HG03558 (cell line): ENCODE measurements around the gene SEC14L2.
"Not testable (repeated sequence)": the region's sequence is repeated elsewhere in the genome, so short reads cannot be mapped to it uniquely, and the experiment has no call there.

Source experiments
- ATAC-seq: cut with Tn5 transposase; IDR thresholded peaks from one replicate; pipeline ENCODE4 v1.9.1; 2021; ENCODE audit warnings: moderate number of reproducible peaks; ENCODE audit not compliant: unreplicated experiment; ENCODE audit errors: extremely low read depth

The SEC14L2 gene

DNA sequence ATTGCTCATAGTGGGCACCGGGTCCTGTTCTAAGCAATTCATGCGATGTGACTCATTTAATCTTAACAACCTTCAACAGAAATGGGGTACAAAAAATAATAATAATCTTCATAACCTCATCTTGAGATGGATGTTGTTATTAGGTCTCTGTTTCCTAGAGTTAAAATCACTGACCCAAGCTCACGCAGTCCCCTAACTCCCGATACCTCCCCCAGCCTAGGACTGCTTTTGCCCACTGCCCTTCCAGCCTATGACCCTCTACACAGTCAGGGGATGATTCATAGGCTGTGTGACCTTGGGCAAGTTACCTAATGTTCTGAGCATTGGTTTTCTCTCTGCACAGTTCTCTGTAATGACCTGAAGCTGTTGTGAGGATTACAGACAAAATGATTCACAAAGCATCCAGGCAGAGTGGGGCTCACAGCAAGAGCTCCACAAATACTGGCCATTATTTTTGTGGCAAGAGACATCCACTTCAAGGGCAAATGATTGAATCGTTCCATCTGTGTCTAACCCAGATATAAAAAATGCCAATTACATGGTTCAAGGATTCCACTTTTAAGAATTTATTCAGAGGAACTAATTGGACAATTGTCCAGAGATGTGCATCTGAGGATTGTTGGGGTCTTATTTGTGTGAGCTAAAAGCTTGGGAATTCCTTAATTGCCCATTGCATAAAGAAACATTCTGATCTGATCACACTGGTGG lies 48.8 kb downstream of the SEC14L2 start:
- no peak for ATAC-seq

DNA sequence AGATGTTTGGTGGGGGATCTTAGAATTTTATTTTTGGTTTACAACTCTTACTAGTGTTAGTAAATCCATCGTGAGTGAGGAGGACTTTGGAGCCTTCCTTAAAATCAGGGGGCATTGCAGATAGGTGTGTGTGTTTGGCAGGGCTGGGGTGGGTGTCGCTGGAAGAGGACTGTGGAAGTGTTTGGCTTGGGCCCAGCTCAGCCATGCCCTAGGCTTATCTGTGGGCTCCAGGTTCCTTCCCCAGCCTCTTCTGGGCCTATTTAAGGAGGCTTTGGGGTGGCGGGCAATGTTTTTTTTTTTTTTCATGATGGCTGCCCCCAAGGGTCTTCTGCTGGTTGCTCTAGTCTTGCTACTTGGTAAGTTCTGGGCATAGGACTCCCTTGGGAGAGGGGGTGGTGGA lies 50.8 kb downstream of the SEC14L2 start:
- no peak for ATAC-seq

DNA sequence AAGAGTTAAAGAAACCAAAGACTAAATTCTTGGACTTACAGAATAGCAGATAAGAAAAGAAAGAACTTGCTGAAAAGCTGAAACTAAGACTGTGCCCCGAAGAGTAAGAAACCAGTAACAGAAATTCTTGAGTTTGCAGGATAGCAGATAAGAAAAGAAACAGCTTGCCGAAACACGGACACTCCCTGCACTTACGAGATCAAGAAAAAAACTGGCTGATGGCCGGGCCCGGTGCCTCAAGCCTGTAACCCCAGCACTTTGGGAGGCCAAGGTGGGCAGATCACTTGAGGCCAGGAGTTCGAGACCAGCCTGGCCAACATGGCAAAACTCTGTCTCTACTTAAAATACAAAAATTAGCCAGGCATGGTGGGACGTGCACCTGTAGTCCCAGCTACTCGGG lies 54.7 kb downstream of the SEC14L2 start:
- not testable (repeated sequence) for ATAC-seq

DNA sequence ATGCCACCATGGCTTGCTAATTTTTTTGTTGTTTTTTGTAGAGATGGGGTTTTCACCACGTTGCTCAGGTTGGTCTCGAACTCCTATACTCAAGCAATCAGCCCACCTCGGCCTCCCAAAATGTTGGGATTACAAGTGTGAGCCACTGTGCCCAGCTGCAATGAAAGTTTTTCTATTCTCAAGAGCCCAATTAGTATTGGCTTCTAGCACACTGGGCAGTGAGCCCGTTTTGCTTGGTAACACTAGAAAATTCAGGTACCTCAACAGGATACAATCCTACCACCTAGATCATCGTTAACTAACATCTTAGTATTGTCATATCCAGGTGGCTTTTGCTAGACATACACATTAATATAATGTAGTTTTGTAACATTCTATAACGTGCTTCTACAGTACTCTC lies 56.0 kb downstream of the SEC14L2 start:
- no peak for ATAC-seq

DNA sequence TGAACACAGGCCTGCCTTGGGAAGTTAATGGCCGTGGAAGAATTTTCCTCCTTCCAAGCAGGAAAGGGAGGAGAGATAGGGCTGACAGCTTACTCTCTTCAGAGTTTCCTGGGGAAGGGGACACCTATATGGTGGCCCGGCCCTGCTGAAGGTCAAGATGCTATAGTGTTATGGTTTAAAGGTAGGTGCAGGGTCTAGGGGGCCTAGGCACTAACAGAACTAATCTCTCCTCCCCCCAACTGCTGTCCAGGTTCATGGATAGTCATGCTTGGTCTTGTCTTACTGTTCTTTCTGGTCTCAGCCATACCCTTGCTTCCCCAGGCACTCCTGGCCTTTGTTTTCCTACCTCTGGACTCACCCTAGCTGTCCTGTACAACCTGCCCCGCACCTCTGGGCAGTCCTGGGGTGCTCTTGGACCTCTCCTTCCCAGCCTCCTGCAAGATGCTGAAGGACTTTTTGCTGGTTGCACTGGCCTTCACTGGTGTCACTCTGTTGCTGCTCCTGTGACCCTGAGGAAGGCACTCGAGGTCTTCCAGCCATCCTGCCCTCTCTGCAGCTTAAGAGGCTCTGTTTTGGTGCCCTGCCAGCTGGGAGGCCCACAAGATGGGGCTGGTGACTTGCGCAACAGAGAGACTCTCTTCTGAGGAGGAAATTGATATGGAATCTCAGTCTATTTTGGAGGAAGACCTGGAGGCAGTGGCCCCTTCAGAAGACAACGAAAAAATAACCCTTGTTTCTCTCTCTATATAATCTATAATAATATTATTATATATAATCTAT lies 57.1 kb downstream of the SEC14L2 start:
- no peak for ATAC-seq

DNA sequence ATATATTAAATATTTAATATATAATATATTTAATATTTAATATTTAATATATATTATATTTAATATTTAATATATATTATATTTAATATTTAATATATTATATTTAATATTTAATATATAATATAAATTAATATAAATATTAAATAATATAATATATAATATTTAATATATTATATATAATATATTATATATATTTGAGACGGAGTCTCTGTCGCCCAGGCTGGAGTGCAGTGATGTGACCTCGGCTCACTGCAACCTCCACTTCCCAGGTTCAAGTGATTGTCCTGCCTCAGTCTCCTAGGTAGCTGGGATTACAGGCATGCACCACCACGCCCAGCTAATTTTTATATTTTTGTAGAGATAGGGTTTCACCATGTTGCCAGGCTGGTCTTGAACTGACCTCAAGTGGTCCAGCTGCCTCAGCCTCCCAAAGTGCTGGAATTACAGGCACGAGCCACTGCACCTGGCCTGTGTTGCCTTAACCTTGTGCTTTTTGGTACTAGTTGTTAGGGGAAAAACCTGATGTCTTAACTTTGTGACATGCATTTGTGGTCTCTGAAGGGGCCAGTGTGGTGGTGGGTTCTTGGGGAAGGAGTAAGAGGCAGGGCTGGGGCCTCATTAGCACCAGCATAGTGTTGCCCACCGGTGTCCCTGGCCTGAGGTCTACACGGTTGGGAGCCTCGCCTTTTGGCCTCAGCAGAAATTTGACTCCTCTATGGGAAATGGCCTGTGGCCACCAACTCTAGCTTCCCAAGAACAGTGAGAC lies 58.4 kb downstream of the SEC14L2 start:
- ATAC-seq, result no peak

DNA sequence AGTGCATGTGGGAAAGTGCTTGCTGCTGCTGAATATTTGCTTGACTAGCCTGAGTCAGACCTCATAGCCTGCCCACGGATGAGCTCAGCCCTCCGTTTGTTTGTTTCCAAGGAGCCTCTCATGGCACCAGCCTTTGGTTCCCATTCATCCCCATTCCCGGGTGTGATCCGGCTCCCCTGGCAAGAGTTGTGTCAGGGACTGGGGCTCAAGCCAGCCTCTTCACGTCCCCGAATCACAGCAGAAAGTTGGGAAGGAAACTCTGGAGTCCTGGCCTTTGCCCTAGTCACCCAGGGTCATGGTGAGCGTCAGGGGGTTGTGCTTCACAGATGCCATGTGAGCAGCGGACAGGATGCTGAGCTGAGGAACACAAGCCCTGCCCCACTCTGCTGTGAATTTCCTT lies 61.2 kb downstream of the SEC14L2 start:
- no peak for ATAC-seq

DNA sequence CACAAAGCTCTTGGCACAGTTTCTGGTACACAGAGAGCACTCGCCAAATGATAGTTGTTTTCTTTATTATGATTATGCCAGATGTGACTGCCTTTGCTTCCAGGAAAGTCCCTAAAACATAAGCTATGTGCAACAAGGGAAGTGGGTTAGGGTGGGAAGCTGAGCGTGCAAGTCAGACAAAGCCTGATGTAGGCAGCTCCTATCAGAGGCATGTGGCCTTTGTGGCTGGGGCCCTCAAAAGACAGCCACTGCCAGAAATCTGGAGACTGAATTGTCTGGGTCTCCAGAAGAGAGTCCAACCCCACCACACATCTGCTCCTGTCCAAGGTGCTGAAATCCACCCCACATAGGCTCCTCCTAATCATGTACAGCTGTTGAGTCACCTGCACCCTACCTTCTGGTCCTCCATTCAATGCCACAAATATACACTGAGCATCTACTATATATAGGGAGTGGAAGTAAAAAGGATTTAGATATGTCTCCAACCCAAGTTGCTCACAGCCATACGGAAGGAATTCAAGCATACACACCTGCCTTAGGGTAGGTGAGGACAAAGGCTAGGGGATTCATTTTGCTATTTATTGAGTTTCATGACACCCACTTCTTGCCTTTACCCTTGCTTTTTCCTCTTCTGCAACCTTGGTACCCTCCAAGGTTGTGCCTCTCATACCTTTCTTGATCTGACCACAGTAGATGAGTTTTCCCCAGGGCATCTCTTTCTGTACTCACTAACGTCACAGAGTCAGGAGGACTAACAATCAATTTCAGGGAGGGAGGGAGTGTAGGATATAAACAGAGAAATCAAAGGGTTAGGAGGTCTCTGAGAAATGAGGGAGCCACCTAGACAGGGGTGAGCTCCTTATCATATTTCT lies 62.6 kb downstream of the SEC14L2 start:
- ATAC-seq, result no peak

DNA sequence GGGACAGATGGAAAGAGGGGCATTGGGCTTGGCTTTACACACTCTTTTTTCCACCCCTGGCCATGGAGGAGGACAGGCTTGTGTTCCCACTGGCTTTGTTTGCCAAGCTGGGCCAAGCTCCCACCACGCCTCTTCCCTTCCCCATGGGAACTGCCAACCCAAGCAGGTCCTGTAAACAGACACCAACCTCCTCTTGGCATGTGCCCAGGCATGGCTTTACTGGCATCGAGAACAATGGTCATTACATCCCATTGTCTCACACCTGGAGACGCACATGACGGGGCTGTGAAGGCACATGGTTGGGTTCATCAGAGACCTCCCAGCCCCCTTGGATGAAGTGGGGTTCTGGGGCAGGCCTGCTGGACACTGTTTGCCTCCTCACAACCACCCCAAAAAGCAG lies 63.3 kb downstream of the SEC14L2 start:
- ATAC-seq, result no peak

DNA sequence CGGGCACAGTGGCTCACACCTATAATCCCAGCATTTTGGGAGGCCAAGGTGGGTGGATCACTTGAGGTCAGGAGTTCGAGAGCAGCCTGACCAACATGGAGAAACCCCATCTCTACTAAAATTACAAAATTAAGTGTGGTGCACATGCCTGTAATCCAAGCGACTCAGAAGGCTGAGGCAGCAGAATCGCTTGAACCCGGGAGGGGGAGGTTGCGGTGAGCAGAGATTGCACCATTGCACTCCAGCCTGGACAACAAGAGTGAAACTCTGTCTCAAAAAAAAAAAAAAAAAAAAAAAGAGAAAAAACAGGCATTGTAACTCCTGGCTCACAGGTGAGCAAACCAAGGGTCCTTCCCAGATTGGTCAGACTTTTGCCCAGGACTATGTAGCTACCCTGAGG lies 63.7 kb downstream of the SEC14L2 start:
- not testable (repeated sequence) for ATAC-seq

DNA sequence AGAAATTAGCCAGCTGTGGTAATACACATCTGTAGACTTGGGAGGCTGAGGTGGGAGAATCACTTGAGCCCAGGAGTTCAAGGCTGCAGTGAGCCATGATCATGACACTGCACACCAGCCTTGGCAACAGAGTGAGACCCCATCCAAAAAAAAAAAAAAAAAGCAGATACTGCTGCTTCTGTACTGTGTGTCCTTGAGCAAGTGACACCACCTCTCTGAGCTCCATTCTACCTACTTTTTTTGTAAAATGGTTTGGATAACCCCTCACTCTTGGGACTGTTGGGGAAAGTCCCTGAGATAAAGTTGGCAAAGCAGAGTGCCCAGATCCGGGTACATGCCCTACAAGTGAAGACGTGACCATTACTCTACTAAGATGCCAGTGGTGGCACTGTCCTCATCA lies 72.3 kb downstream of the SEC14L2 start:
- ATAC-seq, result no peak

DNA sequence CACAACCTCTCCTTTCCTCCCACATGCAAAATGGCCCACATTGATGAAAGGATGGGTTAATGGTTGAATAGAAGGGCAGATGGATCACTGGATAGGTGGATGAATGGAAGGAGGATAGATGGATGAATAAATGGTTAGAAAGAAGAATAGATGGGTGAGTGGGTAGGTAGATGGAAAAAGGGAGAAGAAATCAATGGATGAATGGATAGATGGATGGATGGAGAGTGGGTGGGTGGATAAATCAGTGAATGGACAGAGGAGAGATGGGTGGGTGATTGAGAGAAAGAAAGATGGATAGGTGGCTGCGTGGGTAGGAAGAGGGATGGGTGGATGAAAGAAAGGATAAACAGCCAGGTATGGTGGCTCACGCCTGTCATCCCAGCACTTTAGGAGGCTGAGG lies 73.8 kb downstream of the SEC14L2 start:
- no peak for ATAC-seq

DNA sequence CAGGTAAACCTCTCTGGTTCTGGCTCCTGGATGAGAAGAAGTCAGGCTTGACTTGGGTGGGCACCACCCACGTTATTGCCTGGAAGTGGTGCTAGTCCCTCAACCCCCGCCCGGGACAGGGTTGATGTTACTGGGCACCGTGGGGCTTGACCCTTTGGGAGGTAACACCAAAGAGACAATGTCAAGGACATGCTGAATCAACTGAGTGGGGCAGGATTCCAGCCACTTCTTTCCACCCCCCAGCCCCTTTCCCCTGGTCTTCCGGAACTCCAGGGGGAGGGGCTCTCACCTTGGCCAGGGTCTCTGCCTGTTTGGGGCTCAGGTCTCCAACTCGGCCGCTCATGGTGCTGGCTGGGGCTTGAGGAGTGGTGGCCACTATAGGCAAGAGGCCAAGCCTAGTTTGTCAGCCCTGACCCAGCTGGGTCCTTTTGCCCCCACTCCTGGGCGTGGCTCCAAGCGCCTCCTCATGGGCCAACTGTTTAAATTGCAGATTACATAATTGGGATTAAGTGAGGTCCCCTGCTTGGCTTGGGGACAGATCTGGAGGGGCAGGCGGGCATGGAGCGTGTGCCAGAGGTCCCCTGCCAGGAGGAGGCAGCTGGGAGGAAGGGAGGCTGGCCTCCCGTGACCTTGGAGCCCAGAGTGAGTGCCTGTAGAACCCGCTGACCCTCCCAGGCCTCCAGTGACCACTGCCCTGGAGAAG lies 74.9 kb downstream of the SEC14L2 start, which contains the start of gene SEC14L3:
TSS of gene SEC14L3 (minus strand) at position 402 of the 703 bp plus-strand sequence. CDS start at position 343, 59 bp downstream.
- ATAC-seq, result no peak

DNA sequence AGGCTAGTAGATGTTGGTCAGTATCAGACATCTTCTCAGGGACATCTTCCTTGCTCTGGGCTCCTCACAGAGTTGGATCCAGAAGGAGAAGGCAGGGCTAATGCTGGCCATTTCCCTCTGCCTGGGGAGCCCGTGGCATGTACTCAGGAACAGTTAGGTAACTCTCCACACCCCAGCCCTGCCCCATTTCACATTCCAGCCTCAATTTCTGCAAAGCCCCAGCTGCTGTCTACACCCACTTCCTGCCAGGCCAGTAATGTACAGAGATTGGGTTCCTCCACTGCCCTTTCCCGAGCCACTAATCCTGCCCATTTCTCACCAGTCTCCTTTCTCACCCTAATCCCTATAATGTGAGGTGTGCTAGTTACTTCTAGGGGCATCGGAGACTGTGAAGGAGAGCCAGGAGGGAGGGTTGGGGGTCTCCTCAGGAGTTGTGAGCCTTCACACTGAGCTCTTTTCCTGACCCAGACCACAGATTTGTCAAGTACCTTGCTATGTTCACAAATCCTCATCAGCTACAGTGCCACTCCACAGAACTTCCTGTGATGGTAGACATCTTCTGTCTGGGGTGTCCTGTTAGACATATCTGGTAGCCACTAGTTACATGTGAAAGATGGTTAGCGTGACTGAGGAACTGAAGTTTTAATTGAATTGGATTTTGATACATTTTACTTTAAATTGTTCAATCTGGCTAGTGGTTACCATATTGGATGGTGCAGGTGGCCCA lies 76.3 kb downstream of the SEC14L2 start:
- no peak for ATAC-seq

DNA sequence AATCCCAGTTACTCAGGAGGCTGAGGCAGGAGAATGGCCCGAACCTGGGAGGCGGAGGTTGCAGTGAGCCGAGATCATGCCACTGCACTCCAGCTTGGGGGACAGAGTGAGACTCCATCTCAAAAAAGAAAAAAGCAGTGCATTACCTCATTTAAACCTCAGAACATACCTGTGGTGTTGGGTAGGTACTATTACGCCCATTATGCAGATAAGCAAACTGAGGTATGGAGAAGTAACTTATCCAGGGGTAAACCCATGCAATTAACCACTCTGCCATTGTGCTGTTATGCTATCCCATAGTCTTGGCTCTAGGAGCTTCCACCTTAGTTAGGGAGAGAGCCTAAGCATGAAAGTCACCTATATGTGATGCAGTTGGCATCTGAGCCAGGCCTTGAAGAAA lies 77.3 kb downstream of the SEC14L2 start:
- ATAC-seq, result no peak
